ENCODE measurements around the gene SPANXN1.
"Not testable (repeated sequence)": the region's sequence is repeated elsewhere in the genome, so short reads cannot be mapped to it uniquely, and the experiment has no call there.

The SPANXN1 gene

GRCh38 chrX:145247203-145247602 lies at the start of gene SPANXN1:
SPANXN1 (plus strand) TSS chrX:145247503; CDS start chrX:145247587, 84 bp downstream.
- not testable (repeated sequence) for DNase-seq (ENCODE audit: low read depth, low spot score)

- DNase-seq (ENCODE audit: low read depth, low spot score), result no peak
Observed at GRCh38 chrX:145199078-145199477, 48.2 kb upstream of the SPANXN1 start.

GRCh38 chrX:145213504-145213903 lies 33.8 kb upstream of the SPANXN1 start:
- DNase-seq (ENCODE audit: low read depth, low spot score), result no peak

- DNase-seq (ENCODE audit: low read depth, low spot score), result no peak
Observed at GRCh38 chrX:145292218-145292617, 44.9 kb downstream of the SPANXN1 start.
